GM12891 (cell line): ENCODE measurements around the gene RETN.
A peak's percentile ranks its signal among the peaks of the same experiment; 100 is the strongest.

ENCODE experiments used
- DNase-seq: peaks from one replicate; pipeline ENCODE4 v3.0.0; 2011; ENCODE audit warnings: low spot score; ENCODE audit not compliant: insufficient read length
- FAIRE-seq: peaks from 2 replicates; lab custom pipeline; 2011; peaks lifted over from hg19 to GRCh38; lab: Jason Lieb, UNC
- PAX5 ChIP-seq: IDR thresholded peaks from 2 replicates; pipeline ENCODE4 v1.6.1; 2011; ENCODE audit warnings: low read length, moderate library complexity, mild to moderate bottlenecking; ENCODE audit not compliant: insufficient read depth, severe bottlenecking
- POLR2A ChIP-seq: IDR thresholded peaks from 2 replicates; pipeline ENCODE4 v1.6.1; 2011; ENCODE audit warnings: low read depth, low read length, control low read depth
- POLR2AphosphoS5 ChIP-seq: IDR thresholded peaks from 2 replicates; pipeline ENCODE4 v1.6.1; 2011; ENCODE audit warnings: low read depth, low read length, control low read depth
- POU2F2 ChIP-seq: IDR thresholded peaks from 2 replicates; pipeline ENCODE4 v1.6.1; 2011; ENCODE audit warnings: low read depth, mild to moderate bottlenecking, control low read depth, low read length, moderate library complexity
- SPI1 ChIP-seq: IDR thresholded peaks from 2 replicates; pipeline ENCODE4 v1.6.1; 2011; ENCODE audit warnings: low read depth, low read length, control low read depth
- TAF1 ChIP-seq: IDR thresholded peaks from 2 replicates; pipeline ENCODE4 v1.6.1; 2011; ENCODE audit warnings: low read depth, low read length, control low read depth

The RETN gene

DNA sequence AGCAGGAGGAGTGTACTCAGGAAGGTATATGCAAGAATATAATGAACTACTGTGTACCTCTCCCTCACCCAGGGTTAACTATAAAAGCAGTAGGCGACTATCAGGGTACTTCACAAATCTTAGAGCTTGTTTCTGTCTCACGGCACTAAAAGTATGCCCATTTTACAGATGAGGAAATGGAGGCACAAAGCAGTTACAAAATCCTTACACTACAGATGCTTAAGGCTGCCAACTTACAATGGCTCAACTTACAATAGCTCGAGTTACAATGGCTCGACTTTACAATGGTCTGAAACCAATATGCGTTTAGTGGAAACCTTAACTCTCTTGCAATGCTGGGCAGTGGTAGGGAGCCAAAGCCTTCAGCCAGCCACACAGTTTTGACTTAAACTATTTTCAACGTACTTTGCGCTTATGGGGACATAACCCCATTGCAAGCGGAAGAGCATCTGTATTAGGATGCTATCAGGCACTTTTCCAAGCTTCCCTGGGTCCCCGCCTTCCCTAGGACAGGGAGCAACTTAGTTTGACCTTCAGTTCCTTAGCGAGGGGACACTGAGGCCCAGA is 29.0 kb downstream of the RETN start:
- peak; percentile 82 for FAIRE-seq
- no peak for DNase-seq
- TF ChIP-seq POLR2A: no peak
- no peak for TF ChIP-seq POLR2AphosphoS5
- TF ChIP-seq PAX5: no peak
- no peak for TF ChIP-seq POU2F2
- TF ChIP-seq SPI1: no peak
- no peak for TF ChIP-seq TAF1

DNA sequence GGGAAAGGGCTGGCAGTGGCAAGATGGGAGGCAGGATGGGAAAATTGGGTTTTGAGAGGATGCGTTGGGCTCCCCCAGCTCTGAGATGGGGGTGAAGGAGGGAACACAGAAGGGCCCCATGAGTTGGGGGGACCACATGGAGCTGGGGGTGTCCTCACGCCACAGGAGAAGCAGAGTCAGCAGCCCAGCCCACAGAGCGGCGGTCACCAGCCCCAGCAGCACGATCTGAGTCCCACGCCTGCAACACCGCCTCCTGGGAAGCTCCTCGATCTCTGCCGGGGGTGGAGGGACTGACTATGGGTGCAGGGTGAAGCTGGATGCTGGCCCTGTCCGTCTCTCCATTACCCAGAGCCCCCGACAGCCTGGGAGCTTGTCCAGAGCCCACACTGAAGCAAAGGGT is 29.7 kb downstream of the RETN start:
- peak; percentile 81 for FAIRE-seq
- DNase-seq: no peak
- TF ChIP-seq TAF1 (no peak), POLR2A (no peak), POLR2AphosphoS5 (no peak), POU2F2 (no peak), SPI1 (no peak), PAX5 (no peak)

DNA sequence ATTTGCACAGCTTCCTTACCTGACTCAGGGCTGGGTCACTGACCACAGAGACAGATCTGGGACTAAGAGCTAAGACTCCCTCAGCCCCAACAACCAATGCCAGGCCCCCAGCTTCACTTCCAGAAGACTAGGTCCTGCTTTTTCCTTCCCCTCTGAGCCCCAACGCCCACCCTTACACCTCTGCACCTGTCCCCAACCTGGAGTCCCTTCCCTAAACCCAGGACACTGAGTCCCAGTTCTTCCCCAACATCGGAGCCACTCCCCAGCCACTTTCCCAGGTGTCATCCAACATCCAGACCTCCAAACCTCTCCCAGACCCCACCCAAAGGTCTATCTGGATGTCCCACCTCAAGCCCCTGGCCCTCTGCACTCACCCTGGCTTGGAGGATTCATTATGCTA is 30.2 kb downstream of the RETN start:
- FAIRE-seq (no peak), DNase-seq (no peak)
- TF ChIP-seq PAX5 (no peak), POLR2A (0 out of 2 replicates have a peak, but pooled peaks have one; percentile 30)

GRCh38 chr19:7699417-7700401 is 30.9 kb downstream of the RETN start:
- FAIRE-seq (peak; percentile 97), DNase-seq (no peak)
- TF ChIP-seq SPI1: no peak
- TF ChIP-seq TAF1: peak; percentile 28; the same call in 1 of the 2 replicates

- TF ChIP-seq POLR2AphosphoS5: 0 out of 2 replicates have a peak, but pooled peaks have one; percentile 9
- TF ChIP-seq PAX5: no peak
- no peak for TF ChIP-seq POLR2A
- DNase-seq: no peak
- FAIRE-seq: no peak
Measured at GRCh38 chr19:7701049-7701653, 32.3 kb downstream of the RETN start.

GRCh38 chr19:7701654-7702457 is 33.0 kb downstream of the RETN start, which contains the start of gene FCER2:
TSS of gene FCER2 (minus strand) at chr19:7702131. CDS start at chr19:7699760, 2,371 bp downstream.
- FAIRE-seq (peak; percentile 99), DNase-seq (no peak)
- TF ChIP-seq POU2F2 (peak; percentile 39), POLR2A (peak; percentile 86), TAF1 (peak; percentile 76; the same call in 1 of the 2 replicates), PAX5 (peak; percentile 69), POLR2AphosphoS5 (peak; percentile 83), SPI1 (peak; percentile 96)

GRCh38 chr19:7703332-7703731 is 34.5 kb downstream of the RETN start:
- DNase-seq (no peak), FAIRE-seq (peak; percentile 72)
- TF ChIP-seq SPI1: no peak
- TF ChIP-seq POLR2AphosphoS5: no peak
- TF ChIP-seq POU2F2: no peak
- no peak for TF ChIP-seq PAX5
- no peak for TF ChIP-seq TAF1
- no peak for TF ChIP-seq POLR2A

DNA sequence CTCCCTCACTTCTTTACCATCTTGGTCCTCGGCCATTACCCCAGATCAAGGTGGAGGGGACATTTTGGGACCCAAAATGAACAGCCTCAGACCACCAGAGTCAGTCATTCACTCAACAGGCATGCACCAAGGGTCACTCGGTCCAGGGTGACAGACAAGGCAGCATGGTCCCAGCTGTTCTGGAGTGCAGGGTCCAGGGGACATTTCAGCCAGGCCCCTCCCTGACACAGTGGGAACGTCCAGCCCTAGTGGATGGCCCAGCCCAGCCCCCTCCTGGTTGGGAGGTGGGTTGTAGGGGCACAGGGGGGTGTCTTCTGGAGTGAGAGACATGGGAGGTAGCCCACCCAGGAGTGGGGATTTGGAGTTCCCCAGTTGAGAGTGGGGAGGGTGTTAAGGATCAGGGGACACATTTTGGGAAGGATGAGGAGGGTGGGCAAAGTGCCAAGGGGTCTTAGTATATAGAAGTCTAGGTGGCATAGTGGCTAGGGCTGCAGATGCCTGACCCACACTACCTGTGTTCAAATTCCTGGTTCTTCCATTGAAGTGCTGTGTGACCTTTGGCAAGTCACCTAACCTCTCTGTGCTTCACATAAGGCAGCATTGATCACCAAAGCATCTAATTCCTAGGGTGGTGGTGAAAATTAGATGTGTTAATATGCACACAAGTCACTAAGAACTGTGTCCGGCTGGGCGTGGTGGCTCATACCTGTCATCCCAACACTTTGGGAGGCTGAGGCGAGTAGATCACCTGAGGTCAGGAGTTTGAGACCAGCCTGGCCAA is 35.6 kb downstream of the RETN start:
- TF ChIP-seq PAX5 (no peak), POU2F2 (no peak), SPI1 (no peak)
- no peak for DNase-seq
- peak; percentile 86 for FAIRE-seq
